ENCODE results near the gene LRRC57.
"Not testable (repeated sequence)": the region's sequence is repeated elsewhere in the genome, so short reads cannot be mapped to it uniquely, and the experiment has no call there.

LRRC57 gene

GRCh38 chr15:42548249-42549031 lies at the start of gene LRRC57, which contains the start of gene HAUS2:
LRRC57 (minus strand) TSS chr15:42548793; CDS start chr15:42548434, 359 bp downstream.
HAUS2 (plus strand) TSS chr15:42548838; CDS start chr15:42548873, 35 bp downstream.
- peak; percentile 82 to 86 (median 84) for DNase-seq (ENCODE audit: low read depth in 4 of 4, low spot score in 1 of 4)

- DNase-seq (ENCODE audit: low read depth in 4 of 4, low spot score in 1 of 4): no peak
Measured at GRCh38 chr15:42595626-42596240, 47.1 kb upstream of the LRRC57 start.

GRCh38 chr15:42594095-42594494 lies 45.5 kb upstream of the LRRC57 start:
- DNase-seq (ENCODE audit: low read depth in 4 of 4, low spot score in 1 of 4): no peak

GRCh38 chr15:42593143-42593542 lies 44.5 kb upstream of the LRRC57 start:
- DNase-seq (ENCODE audit: low read depth in 4 of 4, low spot score in 1 of 4): no peak

- DNase-seq (ENCODE audit: low read depth in 4 of 4, low spot score in 1 of 4): no peak
Measured at GRCh38 chr15:42592716-42593115, 44.1 kb upstream of the LRRC57 start.

GRCh38 chr15:42591238-42591934 lies 42.8 kb upstream of the LRRC57 start:
- no peak for DNase-seq (ENCODE audit: low read depth in 4 of 4, low spot score in 1 of 4)

GRCh38 chr15:42590619-42591237 lies 42.1 kb upstream of the LRRC57 start:
- no peak for DNase-seq (ENCODE audit: low read depth in 4 of 4, low spot score in 1 of 4)

GRCh38 chr15:42584031-42584765 lies 35.6 kb upstream of the LRRC57 start:
- no peak for DNase-seq (ENCODE audit: low read depth in 4 of 4, low spot score in 1 of 4)

- DNase-seq (ENCODE audit: low read depth in 4 of 4, low spot score in 1 of 4): no peak
Measured at GRCh38 chr15:42582569-42583375, 34.2 kb upstream of the LRRC57 start.

- DNase-seq (ENCODE audit: low read depth in 4 of 4, low spot score in 1 of 4): peak; percentile 42 to 68 (median 60)
Measured at GRCh38 chr15:42581272-42581730, 32.7 kb upstream of the LRRC57 start.

- DNase-seq (ENCODE audit: low read depth in 4 of 4, low spot score in 1 of 4): no peak
Measured at GRCh38 chr15:42578984-42579537, 30.5 kb upstream of the LRRC57 start.

- no peak for DNase-seq (ENCODE audit: low read depth in 4 of 4, low spot score in 1 of 4)
Measured at GRCh38 chr15:42577514-42578031, 29.0 kb upstream of the LRRC57 start.

- no peak for DNase-seq (ENCODE audit: low read depth in 4 of 4, low spot score in 1 of 4)
Measured at GRCh38 chr15:42576776-42577175, 28.2 kb upstream of the LRRC57 start.

GRCh38 chr15:42576040-42576594 lies 27.5 kb upstream of the LRRC57 start:
- DNase-seq (ENCODE audit: low read depth in 4 of 4, low spot score in 1 of 4): no peak

- peak; percentile 73 to 93 (median 90) for DNase-seq (ENCODE audit: low read depth in 4 of 4, low spot score in 1 of 4)
Measured at GRCh38 chr15:42575188-42576039, 26.8 kb upstream of the LRRC57 start, which contains the start of gene STARD9. STARD9 (plus strand) TSS chr15:42575606; CDS start chr15:42575716, 110 bp downstream.

- DNase-seq (ENCODE audit: low read depth in 4 of 4, low spot score in 1 of 4): no peak
Measured at GRCh38 chr15:42558739-42559138, 10.1 kb upstream of the LRRC57 start.

- not testable (repeated sequence) for DNase-seq (ENCODE audit: low read depth in 4 of 4, low spot score in 1 of 4)
Measured at GRCh38 chr15:42556550-42557207, 8.1 kb upstream of the LRRC57 start.
